Psoas muscle (tissue), 8 donors: ENCODE data around the gene FAM81A. TPM values are rescaled to one million over a fixed set of nuclear protein-coding genes. Genes with fewer than 3 reads are reported as not detected.

ENCODE experiments used
- ATAC-seq, 4 donors: fragments of 200-7000 bp; cut with Tn5 transposase; one replicate each; pipeline ENCODE4 v1.9.1; 2020; ENCODE audit warnings: moderate library complexity in 3 of 4, mild to moderate bottlenecking in 2 of 4
- DNase-seq, 2 donors: peaks; one replicate each; pipeline ENCODE4 v3.0.0-alpha.2; 2020
- H3K27ac ChIP-seq: fragments of 200-600 bp; one replicate; pipeline ENCODE4 v1.8.0; 2022
- H3K27me3 ChIP-seq, 3 donors: fragments of 200-600 bp in 1 of 3; one replicate each; pipeline versions ENCODE4 v1.6.1 to v1.8.0; 2013 to 2022; ENCODE audit warnings: low read length in 2 of 3, mild to moderate bottlenecking in 2 of 3, moderate library complexity in 1 of 3; ENCODE audit not compliant: insufficient read depth in 3 of 3
- H3K36me3 ChIP-seq, 2 donors: fragments of 200-600 bp in 1 of 2; one replicate each; pipeline versions ENCODE4 v1.6.1 to v1.8.0; 2013 to 2022; ENCODE audit warnings: low read depth in 1 of 2, mild to moderate bottlenecking in 1 of 2, moderate library complexity in 1 of 2; ENCODE audit not compliant: insufficient read depth in 1 of 2
- H3K4me1 ChIP-seq: fragments of 200-600 bp; one replicate; pipeline ENCODE4 v1.8.0; 2022
- H3K4me3 ChIP-seq: fragments of 200-600 bp; one replicate; pipeline ENCODE4 v1.8.0; 2022; ENCODE audit warnings: mild to moderate bottlenecking
- H3K9me3 ChIP-seq: fragments of 200-600 bp; one replicate; pipeline ENCODE4 v1.8.0; 2022
- CTCF ChIP-seq: fragments of 200-600 bp; IDR thresholded peaks from one replicate; pipeline ENCODE4 v1.8.0; 2022; ENCODE audit warnings: antibody characterized with exemption
- WGBS, 3 donors: extraction: QIAGEN DNeasy Blood & Tissue Kit; methylation state at CpG; one replicate each; pipeline versions ENCODE4 v1.1.6 to v1.1.7; 2013; 5-methylcytosine and 5-hydroxymethylcytosine counted together
- intact Hi-C, 2 donors: fragments of 100-400 bp; cut with DNase I; formaldehyde crosslinking; loops; one replicate each; pipeline versions ENCODE4 v1.11.0 to v1.14.2; 2022
- polyA plus RNA-seq, 3 donors: library from polyadenylated mRNA; stranded (reverse); fragments of 200-250 nt; gene quantifications; one replicate each; pipeline ENCODE4 v1.2.3, GENCODE V29; 2013
- total RNA-seq, 4 donors: library from RNA; stranded (reverse); fragmentation: NEBNext Ultra II Directional in 2 of 4; extraction: Animal tissue kit (Norgen Biotek cat#: 25700) in 2 of 4; gene quantifications; one replicate each; pipeline versions ENCODE4 v1.2.1 to v1.2.4, GENCODE V29; 2021 to 2023
- donor health status: healthy with polysubstance abuse.
- donor health status: DM: no; HTN: no; CAD: no; lungs with moderate emphysema.
- donor health status: Bipolar disorder and iron deficiency.
- donor health status: healthy.
- donor health status: DM: yes; HTN: yes; CAD: no.
- donor health status: DM: no; HTN: no; CAD: no.
- donor health status: DM: no; HTN: no; CAD: no.
- donor health status: DM: yes; HTN: yes; CAD: no.

The FAM81A gene
- total and polyA plus RNA-seq, 7 donors, result 0.32 to 1.4 (median 0.55) TPM

- no peak for ATAC-seq
- H3K4me1 ChIP-seq, result no peaks in the 10 kb centered on the region
- no peak overlapping the region for H3K4me3 ChIP-seq
- intact Hi-C loops, result no loop called here
- WGBS, 3 donors, result 45 to 58% (median 48%) methylated on average over 5 of the region's 5 CpGs
- no peak for TF ChIP-seq CTCF
- no peaks in the 10 kb centered on the region for H3K9me3 ChIP-seq
- no peaks in the 10 kb centered on the region for H3K27me3 ChIP-seq
- H3K36me3 ChIP-seq, result no peaks in the 10 kb centered on the region
- no peak for DNase-seq
- H3K27ac ChIP-seq, result no peak overlapping the region
Measured at GRCh38 chr15:59407946-59408345, 30.0 kb upstream of the FAM81A start.

GRCh38 chr15:59410391-59410896 lies 27.5 kb upstream of the FAM81A start:
- H3K4me3 ChIP-seq, result no peak overlapping the region
- no peak for DNase-seq
- H3K9me3 ChIP-seq, result no peaks in the 10 kb centered on the region
- H3K4me1 ChIP-seq, result no peaks in the 10 kb centered on the region
- intact Hi-C loops, result no loop called here
- no peaks in the 10 kb centered on the region for H3K27me3 ChIP-seq
- H3K27ac ChIP-seq, result no peak overlapping the region
- no peak for TF ChIP-seq CTCF
- no peak for ATAC-seq
- WGBS, 3 donors, result 5 to 24% (median 18%) methylated on average over 2 of the region's 2 CpGs
- H3K36me3 ChIP-seq, result no peaks in the 10 kb centered on the region

GRCh38 chr15:59413577-59413976 lies 24.4 kb upstream of the FAM81A start:
- H3K27ac ChIP-seq, result no peak overlapping the region
- WGBS, 3 donors, result 79 to 87% (median 81%) methylated on average over 2 of the region's 2 CpGs
- no peaks in the 10 kb centered on the region for H3K4me1 ChIP-seq
- no peaks in the 10 kb centered on the region for H3K36me3 ChIP-seq
- H3K27me3 ChIP-seq, result peaks cover 0 to 7% (median 2%) of the 10 kb centered on the region in 3 donors
- no peaks in the 10 kb centered on the region for H3K9me3 ChIP-seq
- no peak for TF ChIP-seq CTCF
- ATAC-seq (no peak), DNase-seq (no peak)
- H3K4me3 ChIP-seq, result no peak overlapping the region
- intact Hi-C loops, result no loop called here

GRCh38 chr15:59416816-59417215 lies 21.2 kb upstream of the FAM81A start:
- Histone ChIP-seq H3K4me3 (no peak overlapping the region), H3K27me3 (peaks cover 0 to 7% (median 4%) of the 10 kb centered on the region in 3 donors), H3K9me3 (no peaks in the 10 kb centered on the region), H3K27ac (no peak overlapping the region), H3K4me1 (no peaks in the 10 kb centered on the region), H3K36me3 (no peaks in the 10 kb centered on the region)
- ATAC-seq, result no peak
- DNase-seq, result no peak
- intact Hi-C loops, result loop anchor here in 1 of 2 donors (1.0 kb wide), 1 partner anchor 36 kb away; no protein-coding TSS in a partner anchor
- 62 to 63% (median 63%) methylated on average over 4 of the region's 4 CpGs for WGBS, 3 donors
- TF ChIP-seq CTCF, result no peak

GRCh38 chr15:59419170-59419569 lies 18.8 kb upstream of the FAM81A start:
- TF ChIP-seq CTCF, result no peak
- 72 to 77% (median 76%) methylated on average over 1 of the region's 1 CpG for WGBS, 3 donors

More at GRCh38 chr15:59419170-59419569, 18.8 kb upstream of the FAM81A start:
- DNase-seq (no peak), ATAC-seq (no peak)
- no peak overlapping the region for H3K27ac ChIP-seq
- H3K4me3 ChIP-seq, result no peak overlapping the region
- no peaks in the 10 kb centered on the region for H3K4me1 ChIP-seq
- no peaks in the 10 kb centered on the region for H3K9me3 ChIP-seq
- peaks cover 0 to 7% (median 4%) of the 10 kb centered on the region in 3 donors for H3K27me3 ChIP-seq
- H3K36me3 ChIP-seq, result no peaks in the 10 kb centered on the region
- intact Hi-C loops, result no loop called here
